Measurements from ENCODE around the gene RHD.
A peak's percentile ranks its signal among the peaks of the same experiment; 100 is the strongest.
"Not testable (repeated sequence)": the region's sequence is repeated elsewhere in the genome, so short reads cannot be mapped to it uniquely, and the experiment has no call there.

Gene RHD

DNA sequence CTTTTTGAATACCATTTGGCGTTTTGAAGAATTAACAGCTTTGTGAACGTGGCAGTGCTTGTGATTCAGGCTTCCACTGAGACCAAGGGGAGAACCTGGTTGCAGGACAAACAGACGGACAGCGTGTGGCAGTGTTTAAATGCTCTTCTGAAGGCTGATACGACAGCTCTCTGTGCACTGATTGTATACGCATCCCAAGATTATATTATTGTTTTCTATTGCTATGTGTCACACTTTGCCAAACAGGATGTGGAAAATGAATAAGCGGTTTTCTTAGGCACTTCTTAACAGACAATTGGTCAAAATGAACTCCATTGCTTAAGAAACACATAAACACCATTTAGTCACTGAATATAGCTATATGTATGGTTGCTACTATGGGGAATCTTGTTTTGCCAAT, 12.5 kb upstream of the RHD start:
- not testable (repeated sequence) for H3K9me3 ChIP-seq (ENCODE audit: control insufficient read depth, low read length); H3K36me3 ChIP-seq (ENCODE audit: control insufficient read depth in 1 of 2, insufficient read depth in 2 of 2, low read depth in 1 of 2, low read length in 2 of 2); H4K91ac ChIP-seq (ENCODE audit: low read length); H3K27ac ChIP-seq (ENCODE audit: low read length, poor library complexity, severe bottlenecking); H3K4me1 ChIP-seq (ENCODE audit: control insufficient read depth, insufficient read depth, low read depth, low read length); H2BK5ac ChIP-seq (ENCODE audit: low read depth, low read length, poor library complexity, severe bottlenecking); H3K18ac ChIP-seq (ENCODE audit: low read depth in 1 of 2, low read length in 2 of 2); H2AK5ac ChIP-seq (ENCODE audit: low read length, severe bottlenecking); H3K23ac ChIP-seq (ENCODE audit: low read length in 2 of 2); H2BK15ac ChIP-seq (ENCODE audit: low read depth, poor library complexity, severe bottlenecking); H4K8ac ChIP-seq (ENCODE audit: low read length); H3K27me3 ChIP-seq (ENCODE audit: control insufficient read depth in 1 of 2, insufficient read depth in 1 of 2, low read length in 2 of 2); H3K14ac ChIP-seq (ENCODE audit: low read length in 2 of 2); H2AFZ ChIP-seq (ENCODE audit: low read depth, low read length); H3K4me3 ChIP-seq (ENCODE audit: insufficient read depth in 1 of 2, low read depth in 1 of 2, low read length in 2 of 2); H2BK120ac ChIP-seq (ENCODE audit: low read depth, low read length); H3K4ac ChIP-seq (ENCODE audit: low read depth in 1 of 2, low read length in 2 of 2); H3K4me2 ChIP-seq (ENCODE audit: low read length, poor library complexity, severe bottlenecking); H2BK12ac ChIP-seq (ENCODE audit: low read length in 2 of 2)
- Histone ChIP-seq H3K79me1 (replicated peaks; ENCODE audit: low read length, poor library complexity, severe bottlenecking) (peaks cover 13% of the 10 kb centered on the region), H3K9ac (ENCODE audit: low read length) (peak overlapping the region; percentile 44)
- peak; percentile 57 for DNase-seq
- no CpG with 5 or more reads among the region's 7 CpGs for WGBS

- not testable (repeated sequence) for H3K36me3 ChIP-seq (ENCODE audit: control insufficient read depth in 1 of 2, insufficient read depth in 2 of 2, low read depth in 1 of 2, low read length in 2 of 2); H2BK15ac ChIP-seq (ENCODE audit: low read depth, poor library complexity, severe bottlenecking); H2BK12ac ChIP-seq (ENCODE audit: low read length in 2 of 2); H3K14ac ChIP-seq (ENCODE audit: low read length in 2 of 2); H2AK5ac ChIP-seq (ENCODE audit: low read length, severe bottlenecking); H2BK5ac ChIP-seq (ENCODE audit: low read depth, low read length, poor library complexity, severe bottlenecking); H3K4me2 ChIP-seq (ENCODE audit: low read length, poor library complexity, severe bottlenecking); H3K4me3 ChIP-seq (ENCODE audit: insufficient read depth in 1 of 2, low read depth in 1 of 2, low read length in 2 of 2); H3K18ac ChIP-seq (ENCODE audit: low read depth in 1 of 2, low read length in 2 of 2); H3K27ac ChIP-seq (ENCODE audit: low read length, poor library complexity, severe bottlenecking); H3K4me1 ChIP-seq (ENCODE audit: control insufficient read depth, insufficient read depth, low read depth, low read length); H4K91ac ChIP-seq (ENCODE audit: low read length); H3K4ac ChIP-seq (ENCODE audit: low read depth in 1 of 2, low read length in 2 of 2); H4K8ac ChIP-seq (ENCODE audit: low read length); H3K23ac ChIP-seq (ENCODE audit: low read length in 2 of 2); H3K27me3 ChIP-seq (ENCODE audit: control insufficient read depth in 1 of 2, insufficient read depth in 1 of 2, low read length in 2 of 2); H3K9me3 ChIP-seq (ENCODE audit: control insufficient read depth, low read length); DNase-seq; H2AFZ ChIP-seq (ENCODE audit: low read depth, low read length); H2BK120ac ChIP-seq (ENCODE audit: low read depth, low read length)
- Histone ChIP-seq H3K9ac (ENCODE audit: low read length) (peak overlapping the region; percentile 44), H3K79me1 (replicated peaks; ENCODE audit: low read length, poor library complexity, severe bottlenecking) (peaks cover 12% of the 10 kb centered on the region)
- 92% methylated on average over 3 of the region's 3 CpGs for WGBS
Observed at GRCh38 chr1:25260336-25260735, 12.0 kb upstream of the RHD start.

GRCh38 chr1:25266554-25267287, 5.6 kb upstream of the RHD start:
- H2BK12ac ChIP-seq (ENCODE audit: low read length in 2 of 2); H3K9me3 ChIP-seq (ENCODE audit: control insufficient read depth, low read length); H4K91ac ChIP-seq (ENCODE audit: low read length); H2AFZ ChIP-seq (ENCODE audit: low read depth, low read length); H2AK5ac ChIP-seq (ENCODE audit: low read length, severe bottlenecking); H3K23ac ChIP-seq (ENCODE audit: low read length in 2 of 2); H3K36me3 ChIP-seq (ENCODE audit: control insufficient read depth in 1 of 2, insufficient read depth in 2 of 2, low read depth in 1 of 2, low read length in 2 of 2); H3K14ac ChIP-seq (ENCODE audit: low read length in 2 of 2); H3K4me1 ChIP-seq (ENCODE audit: control insufficient read depth, insufficient read depth, low read depth, low read length); H3K27ac ChIP-seq (ENCODE audit: low read length, poor library complexity, severe bottlenecking); H2BK120ac ChIP-seq (ENCODE audit: low read depth, low read length); H3K79me1 ChIP-seq (replicated peaks; ENCODE audit: low read length, poor library complexity, severe bottlenecking); H2BK15ac ChIP-seq (ENCODE audit: low read depth, poor library complexity, severe bottlenecking); DNase-seq; H3K4ac ChIP-seq (ENCODE audit: low read depth in 1 of 2, low read length in 2 of 2); H3K27me3 ChIP-seq (ENCODE audit: control insufficient read depth in 1 of 2, insufficient read depth in 1 of 2, low read length in 2 of 2); H2BK5ac ChIP-seq (ENCODE audit: low read depth, low read length, poor library complexity, severe bottlenecking); H4K8ac ChIP-seq (ENCODE audit: low read length): not testable (repeated sequence)
- under 1% methylated on average over 10 of the region's 45 CpGs for WGBS
- Histone ChIP-seq H3K4me3 (ENCODE audit: insufficient read depth in 1 of 2, low read depth in 1 of 2, low read length in 2 of 2) (peak overlapping the region; percentile 54 to 55), H3K4me2 (ENCODE audit: low read length, poor library complexity, severe bottlenecking) (peak overlapping the region; percentile 87), H3K18ac (ENCODE audit: low read depth in 1 of 2, low read length in 2 of 2) (peak overlapping the region in 1 of 2 experiments; percentile 48), H3K9ac (ENCODE audit: low read length) (peak overlapping the region; percentile 66)

- H3K27me3 ChIP-seq (ENCODE audit: control insufficient read depth in 1 of 2, insufficient read depth in 1 of 2, low read length in 2 of 2); H2BK12ac ChIP-seq (ENCODE audit: low read length in 2 of 2); H3K23ac ChIP-seq (ENCODE audit: low read length in 2 of 2); H4K91ac ChIP-seq (ENCODE audit: low read length); H2AK5ac ChIP-seq (ENCODE audit: low read length, severe bottlenecking); H3K4me1 ChIP-seq (ENCODE audit: control insufficient read depth, insufficient read depth, low read depth, low read length); H3K9me3 ChIP-seq (ENCODE audit: control insufficient read depth, low read length); H3K36me3 ChIP-seq (ENCODE audit: control insufficient read depth in 1 of 2, insufficient read depth in 2 of 2, low read depth in 1 of 2, low read length in 2 of 2); H2BK120ac ChIP-seq (ENCODE audit: low read depth, low read length); H3K79me1 ChIP-seq (replicated peaks; ENCODE audit: low read length, poor library complexity, severe bottlenecking): not testable (repeated sequence)
- Histone ChIP-seq H2BK5ac (ENCODE audit: low read depth, low read length, poor library complexity, severe bottlenecking) (peak overlapping the region; percentile 79), H3K27ac (ENCODE audit: low read length, poor library complexity, severe bottlenecking) (peak overlapping the region; percentile 92), H3K18ac (ENCODE audit: low read depth in 1 of 2, low read length in 2 of 2) (peak overlapping the region; percentile 70 to 94), H3K4ac (ENCODE audit: low read depth in 1 of 2, low read length in 2 of 2) (peak overlapping the region in 1 of 2 experiments; percentile 61), H4K8ac (ENCODE audit: low read length) (peak overlapping the region; percentile 85), H3K4me3 (ENCODE audit: insufficient read depth in 1 of 2, low read depth in 1 of 2, low read length in 2 of 2) (peak overlapping the region in 1 of 2 experiments; percentile 74), H3K14ac (ENCODE audit: low read length in 2 of 2) (peak overlapping the region in 1 of 2 experiments; percentile 93), H3K9ac (ENCODE audit: low read length) (peak overlapping the region; percentile 57), H2AFZ (ENCODE audit: low read depth, low read length) (peak overlapping the region; percentile 77), H3K4me2 (ENCODE audit: low read length, poor library complexity, severe bottlenecking) (peak overlapping the region; percentile 53), H2BK15ac (ENCODE audit: low read depth, poor library complexity, severe bottlenecking) (peak overlapping the region; percentile 28)
- DNase-seq: peak; percentile 84
- 0% methylated on average over 5 of the region's 56 CpGs for WGBS
Observed at GRCh38 chr1:25267288-25268142, 4.8 kb upstream of the RHD start.
